LNCaP clone FGC (cell line): ENCODE data around the gene ADGRL2.
A peak's percentile ranks its signal among the peaks of the same experiment; 100 is the strongest.

Experiments
- DNase-seq: peaks from one replicate; pipeline ENCODE4 v3.0.0-alpha.2; 2011; ENCODE audit warnings: low read depth
- H3K4me3 ChIP-seq: 2 replicates; pipeline ENCODE4 v1.5.1; 2011; ENCODE audit warnings: mild to moderate bottlenecking, low read depth, low read length, control low read depth
- TF ChIP-seq, protein P1 (sequence below): IDR thresholded peaks from 2 replicates; pipeline ENCODE4 v1.5.1; 2012; ENCODE audit warnings: mild to moderate bottlenecking; ENCODE audit not compliant: control insufficient read depth, insufficient read depth; ENCODE audit errors: extremely low read depth

Gene ADGRL2

DNA sequence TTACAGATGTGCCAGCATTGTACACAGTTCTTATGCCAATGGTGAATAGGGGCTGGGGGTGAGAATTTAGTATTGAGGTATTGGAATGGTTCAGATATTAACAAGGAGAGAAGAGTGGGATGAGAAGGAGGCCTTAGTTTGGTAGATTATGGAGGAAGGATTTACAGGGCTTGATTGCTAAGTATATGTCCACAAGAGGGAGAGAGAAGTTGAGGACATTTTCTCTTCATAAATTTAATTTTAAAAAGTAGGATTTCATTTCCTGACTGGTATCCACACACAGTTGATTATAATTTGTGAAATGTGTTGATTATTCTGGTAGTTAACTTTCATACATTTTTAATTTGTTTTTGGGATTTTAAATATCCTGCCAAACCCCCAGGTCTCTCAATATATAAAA is 213.0 kb downstream of the ADGRL2 start:
- TF ChIP-seq, protein P1, sequence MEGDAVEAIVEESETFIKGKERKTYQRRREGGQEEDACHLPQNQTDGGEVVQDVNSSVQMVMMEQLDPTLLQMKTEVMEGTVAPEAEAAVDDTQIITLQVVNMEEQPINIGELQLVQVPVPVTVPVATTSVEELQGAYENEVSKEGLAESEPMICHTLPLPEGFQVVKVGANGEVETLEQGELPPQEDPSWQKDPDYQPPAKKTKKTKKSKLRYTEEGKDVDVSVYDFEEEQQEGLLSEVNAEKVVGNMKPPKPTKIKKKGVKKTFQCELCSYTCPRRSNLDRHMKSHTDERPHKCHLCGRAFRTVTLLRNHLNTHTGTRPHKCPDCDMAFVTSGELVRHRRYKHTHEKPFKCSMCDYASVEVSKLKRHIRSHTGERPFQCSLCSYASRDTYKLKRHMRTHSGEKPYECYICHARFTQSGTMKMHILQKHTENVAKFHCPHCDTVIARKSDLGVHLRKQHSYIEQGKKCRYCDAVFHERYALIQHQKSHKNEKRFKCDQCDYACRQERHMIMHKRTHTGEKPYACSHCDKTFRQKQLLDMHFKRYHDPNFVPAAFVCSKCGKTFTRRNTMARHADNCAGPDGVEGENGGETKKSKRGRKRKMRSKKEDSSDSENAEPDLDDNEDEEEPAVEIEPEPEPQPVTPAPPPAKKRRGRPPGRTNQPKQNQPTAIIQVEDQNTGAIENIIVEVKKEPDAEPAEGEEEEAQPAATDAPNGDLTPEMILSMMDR: no peak
- no peak overlapping the region for H3K4me3 ChIP-seq
- no peak for DNase-seq

DNA sequence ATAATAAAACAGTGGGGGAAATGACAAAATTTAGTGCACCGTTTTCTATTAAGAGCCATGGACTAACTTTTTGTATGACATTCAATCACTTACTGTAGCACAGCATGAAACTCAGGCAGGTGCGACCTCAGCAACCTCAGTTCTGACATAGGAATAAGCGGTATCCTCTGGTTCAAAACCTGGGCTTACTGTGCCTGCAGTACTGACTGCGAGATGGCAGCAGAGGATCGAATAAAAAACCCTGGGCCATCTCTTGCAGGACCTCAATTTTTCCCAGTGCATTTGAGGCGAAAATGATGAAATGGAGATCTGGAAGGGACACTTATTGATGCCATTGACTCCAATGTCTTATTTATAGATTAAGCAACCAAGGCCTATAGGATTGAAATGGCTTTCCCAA is 214.7 kb downstream of the ADGRL2 start:
- no peak overlapping the region for H3K4me3 ChIP-seq
- TF ChIP-seq, protein P1: peak; percentile 63
- no peak for DNase-seq

DNA sequence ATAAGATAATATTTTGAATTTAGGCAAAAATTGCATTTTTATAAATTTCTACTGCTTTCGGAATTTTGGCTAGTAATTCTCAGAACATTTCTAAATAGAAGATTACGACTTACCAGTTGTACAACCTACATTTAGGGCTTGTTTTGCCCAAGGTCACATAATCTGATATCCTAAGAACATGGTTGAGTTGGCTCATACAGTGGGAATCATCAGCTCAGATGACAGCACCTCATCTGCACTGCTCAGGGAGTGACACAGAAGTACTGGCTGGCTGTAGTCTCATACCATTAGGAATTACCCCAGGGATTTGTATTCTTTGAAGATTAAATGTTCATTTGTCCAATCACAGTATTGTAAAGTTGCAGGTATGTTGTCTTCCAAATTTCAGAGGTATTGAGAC is 217.6 kb downstream of the ADGRL2 start:
- DNase-seq: no peak

DNA sequence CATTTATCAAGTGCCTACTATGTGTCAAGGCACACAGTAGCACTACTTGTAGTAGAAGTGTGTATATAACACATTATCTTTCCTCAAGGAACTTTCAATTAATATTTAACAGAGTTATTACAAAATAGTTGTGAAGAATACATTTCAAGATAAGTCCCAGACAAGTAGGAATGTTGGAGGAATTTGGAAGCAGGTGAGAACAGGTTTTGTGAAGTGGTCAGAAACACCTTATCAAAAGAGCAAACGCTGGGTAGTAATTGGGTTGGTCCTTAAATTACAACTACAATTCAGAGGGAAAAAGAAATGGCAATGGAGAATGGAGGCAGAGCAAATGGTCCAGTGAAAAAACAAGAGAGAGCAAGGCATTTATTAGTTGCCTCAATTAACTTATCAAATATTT is 218.8 kb downstream of the ADGRL2 start:
- TF ChIP-seq, protein P1: no peak
- no peak overlapping the region for H3K4me3 ChIP-seq
- no peak for DNase-seq

More for the DNA sequence above, 217.6 kb downstream of the ADGRL2 start:
- no peak overlapping the region for H3K4me3 ChIP-seq
- TF ChIP-seq, protein P1: no peak

DNA sequence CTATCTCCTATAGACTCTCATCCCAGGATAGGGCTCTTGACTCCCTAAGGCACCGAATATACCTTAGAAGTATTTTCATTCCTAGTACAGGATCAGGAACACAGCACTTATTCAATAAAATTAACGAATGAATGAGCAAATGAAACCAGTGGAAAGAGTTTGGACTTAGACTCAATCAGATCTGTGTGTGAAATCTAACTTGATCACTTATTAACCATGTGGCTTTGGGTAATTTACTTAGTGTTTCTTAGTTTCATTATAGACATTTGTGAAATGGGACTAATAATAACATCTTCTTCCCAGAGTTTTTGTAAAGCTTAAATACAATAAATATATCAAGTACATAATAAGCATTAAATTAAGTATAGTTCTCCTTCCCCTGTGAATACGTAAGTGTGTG is 230.1 kb downstream of the ADGRL2 start:
- no peak overlapping the region for H3K4me3 ChIP-seq
- TF ChIP-seq, protein P1: no peak
- no peak for DNase-seq

DNA sequence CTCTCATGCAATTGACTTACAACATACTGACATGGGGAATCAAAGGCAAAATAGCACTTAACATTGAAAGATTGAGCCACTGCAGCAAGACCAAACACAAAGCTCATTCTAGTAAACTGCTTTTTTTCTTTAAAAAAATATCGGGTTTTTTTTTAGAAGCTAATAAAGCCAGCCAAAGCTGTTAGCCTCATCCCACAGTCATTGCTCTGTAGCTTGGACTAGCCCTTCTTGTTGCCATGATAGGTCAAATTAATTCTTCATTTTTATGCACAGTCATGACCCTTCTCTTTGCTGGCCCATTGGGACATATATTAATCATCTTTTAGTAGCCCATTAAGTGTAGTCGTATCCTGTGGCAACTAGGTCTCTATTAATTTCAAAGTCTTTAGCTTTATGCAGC is 231.3 kb downstream of the ADGRL2 start:
- TF ChIP-seq, protein P1: no peak
- DNase-seq: no peak
- H3K4me3 ChIP-seq: no peak overlapping the region

DNA sequence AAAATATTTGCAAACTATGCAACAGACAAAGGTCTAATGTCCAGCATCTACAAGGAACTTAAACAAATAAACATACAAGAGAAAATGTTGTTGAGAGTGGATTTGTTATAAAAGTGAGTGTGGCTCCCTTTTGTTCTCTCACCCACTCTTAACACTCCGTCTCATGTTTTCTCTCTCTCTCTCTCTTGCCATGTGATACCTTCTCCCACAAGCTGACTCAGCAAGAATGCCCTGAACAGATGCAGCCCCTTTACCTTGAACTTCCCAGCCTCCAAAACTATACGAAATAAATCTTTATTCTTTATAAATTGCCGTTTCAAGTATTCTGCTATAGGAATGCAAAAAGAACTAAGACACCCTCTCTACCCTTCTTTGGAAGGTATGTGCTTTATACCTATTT is 234.1 kb downstream of the ADGRL2 start:
- no peak for DNase-seq
- TF ChIP-seq, protein P1: no peak
- no peak overlapping the region for H3K4me3 ChIP-seq
